ENCODE measurements around the gene STX4. TPM values are rescaled to one million over a fixed set of nuclear protein-coding genes. Genes with fewer than 3 reads are reported as not detected.
A peak's percentile ranks its signal among the peaks of the same experiment; 100 is the strongest.

STX4 gene
- total and polyA plus RNA-seq, 9 of the 15 experiments (the other 6 are each of a cell fraction or from before 2014, with no cell fraction given): 3.2 to 48.0 (median 21.5) TPM

DNA sequence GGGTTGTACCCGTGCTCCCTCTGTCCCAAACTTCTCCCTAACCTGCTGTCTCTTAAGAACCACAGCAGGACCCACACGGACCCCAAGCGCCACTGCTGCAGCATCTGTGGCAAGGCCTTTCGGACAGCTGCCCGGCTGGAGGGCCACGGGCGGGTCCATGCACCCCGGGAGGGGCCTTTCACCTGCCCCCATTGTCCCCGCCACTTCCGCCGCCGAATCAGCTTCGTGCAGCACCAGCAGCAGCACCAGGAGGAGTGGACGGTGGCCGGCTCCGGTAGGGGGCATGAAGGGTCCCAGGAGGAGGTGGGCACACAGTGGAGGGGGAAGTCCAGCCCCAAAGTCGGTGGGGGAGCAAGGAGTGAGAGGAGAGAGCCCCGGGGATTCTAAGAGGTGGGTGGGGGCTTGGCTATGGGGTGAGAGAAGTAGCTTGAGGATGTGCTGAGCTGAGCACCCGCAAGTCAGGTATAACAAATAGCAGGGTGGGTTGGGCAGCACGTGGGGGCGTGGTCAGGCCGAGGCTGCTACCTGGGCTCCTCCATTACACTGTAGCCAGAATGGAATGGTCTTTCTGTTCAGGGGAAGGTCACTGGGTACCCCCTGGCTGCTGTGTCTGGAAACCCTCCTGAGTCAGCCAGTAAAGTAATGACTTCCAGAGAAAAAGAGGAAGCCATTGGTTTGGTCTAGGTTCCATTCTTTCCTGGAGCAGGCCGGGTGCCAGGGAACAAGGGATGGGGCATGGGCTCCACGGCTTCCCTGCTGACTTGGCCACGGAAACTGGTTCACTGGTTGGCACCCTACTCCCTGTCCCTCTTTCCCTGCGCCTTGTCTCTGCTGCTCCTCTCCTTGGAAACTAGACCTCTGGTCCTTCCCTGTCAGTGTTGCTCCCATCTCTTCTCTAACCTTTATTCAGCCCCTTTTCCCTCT, 48.3 kb downstream of the STX4 start (continued):
- TF ChIP-seq, protein P1, sequence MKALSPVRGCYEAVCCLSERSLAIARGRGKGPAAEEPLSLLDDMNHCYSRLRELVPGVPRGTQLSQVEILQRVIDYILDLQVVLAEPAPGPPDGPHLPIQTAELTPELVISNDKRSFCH (CRISPR knock-in tag; IDR thresholded peaks at IDR 0.05): no peak
- TF ChIP-seq, protein P1 (tag; IDR thresholded peaks at IDR 0.05): no peak
- TF ChIP-seq ILF3 (IDR thresholded peaks at IDR 0.05; ENCODE audit: borderline replicate concordance) (no peak), POLR2G (IDR thresholded peaks at IDR 0.05; ENCODE audit: low read depth, low read length) (peak; percentile 75)

DNA sequence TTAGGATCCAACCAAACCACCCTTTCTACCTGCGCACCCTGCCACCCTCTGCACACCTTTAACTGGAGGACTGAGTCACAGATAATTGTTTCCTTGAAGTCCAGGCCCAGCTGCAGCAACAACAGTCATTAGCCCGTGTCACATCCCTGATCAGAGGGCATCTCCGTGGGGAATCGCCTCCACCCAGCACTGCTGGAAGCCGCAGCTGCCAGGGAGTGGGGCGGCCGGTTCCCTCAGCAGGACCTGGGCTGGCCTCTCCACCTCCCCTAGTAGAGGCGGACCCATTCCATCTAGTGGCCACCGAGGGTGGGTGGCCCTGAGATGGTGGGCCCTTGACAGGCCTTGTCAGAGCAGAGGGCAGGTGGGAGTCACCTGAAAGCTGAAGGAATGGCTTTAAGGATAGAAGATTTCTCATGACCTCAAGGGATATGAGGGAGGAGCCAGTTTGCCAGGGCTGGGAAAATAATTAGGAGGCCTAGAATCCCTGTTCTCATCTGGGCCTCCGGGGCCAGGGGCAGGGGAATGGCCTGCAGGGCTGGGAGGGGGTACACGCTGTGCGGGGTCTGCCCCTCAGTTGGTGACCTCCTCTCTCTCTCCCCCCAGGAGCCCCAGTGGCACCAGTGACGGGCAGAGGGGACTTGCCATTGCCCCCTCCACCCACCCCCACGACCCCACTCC, 49.1 kb downstream of the STX4 start:
- H4K20me1 ChIP-seq (replicated peaks; ENCODE audit: control insufficient read depth, insufficient read depth, low read length): 0 out of 2 replicates have a peak, but pooled peaks cover 5% of the 10 kb centered on the region
- DNase-seq (ENCODE audit: extremely low read depth in 1 of 4, low spot score in 3 of 4) (no peak), ATAC-seq (peak; percentile 18; the same call in 1 of the 3 replicates), FAIRE-seq (no peak)
- in situ Hi-C loops (cut with MboI): no loop called here
- H3K79me2 ChIP-seq (ENCODE audit: control insufficient read depth, insufficient read depth, low read length): peaks cover 9% of the 10 kb centered on the region; the same call in 2 of the 3 replicates
- H3K4me1 ChIP-seq (replicated peaks in 1 of 2; ENCODE audit: control insufficient read depth in 2 of 2, insufficient read depth in 2 of 2, low read length in 2 of 2): peaks cover 0 to 82% of the 10 kb centered on the region in 2 experiments; a peak in 3 of 5 replicates
- no peak overlapping the region for H3K4me2 ChIP-seq (ENCODE audit: insufficient read depth, low read length)
- whole genome bisulfite sequencing (ENCODE audit: insufficient coverage, low coverage, missing lambda C conversion rate): 82% methylated on average over 10 of the region's 14 CpGs
- H3K36me3 ChIP-seq (ENCODE audit: control insufficient read depth, insufficient read depth, low read length): peaks cover 72% of the 10 kb centered on the region
- H3K4me3 ChIP-seq: no peak overlapping the region
- intact Hi-C loops (cut with micrococcal nuclease): no loop called here
- CTCF ChIA-PET (ENCODE audit: low intra/inter-chr PET ratio): no interaction called here
- no peak overlapping the region for H3K27ac ChIP-seq (ENCODE audit: extremely low read depth, low read depth, low read length)
- H3K9ac ChIP-seq (ENCODE audit: insufficient read depth in 1 of 2, low read depth in 2 of 2, low read length in 2 of 2): peak overlapping the region in 1 of 2 experiments; percentile 37; a peak in 2 of 4 replicates
- no TSS peak for BruUV-seq (replicated peaks)
- H3K27me3 ChIP-seq (ENCODE audit: control insufficient read depth in 2 of 2, insufficient read depth in 2 of 2, low read length in 2 of 2): no peaks in the 10 kb centered on the region
- no peaks in the 10 kb centered on the region for H3K9me3 ChIP-seq (replicated peaks; ENCODE audit: control insufficient read depth, insufficient read depth, low read depth, low read length)
- POLR2A ChIA-PET: interaction anchor here (0.8 to 1.0 kb wide), 2 partner anchors 9 to 18 kb away, joined by 3 read pairs; partner anchors contain the start of gene ZNF668
- TF ChIP-seq RBFOX2 (IDR thresholded peaks at IDR 0.05; ENCODE audit: low read depth, low read length): peak; percentile 58; the same call in 1 of the 2 replicates
- TF ChIP-seq POLR2G (IDR thresholded peaks at IDR 0.05; ENCODE audit: low read depth, low read length): peak; percentile 53
- TF ChIP-seq CHD4 (IDR thresholded peaks at IDR 0.05; ENCODE audit: insufficient read depth, insufficient replicate concordance, low read depth, low read length, poor library complexity, severe bottlenecking): no peak
- H2AFZ ChIP-seq (ENCODE audit: low read depth, low read length): no peak overlapping the region
- no peaks in the 10 kb centered on the region for H3K9me1 ChIP-seq (ENCODE audit: control insufficient read depth, insufficient read depth, low read length)

Measured in K562 (cell line).